ENCODE measurements around the gene SLC35F6. TPM values are rescaled to one million over a fixed set of nuclear protein-coding genes. Genes with fewer than 3 reads are reported as not detected.
A peak's percentile ranks its signal among the peaks of the same experiment; 100 is the strongest.

Gene SLC35F6
- total and polyA plus RNA-seq, 3 experiments from 2014 or later: 6.7 to 12.1 (median 11.5) TPM

DNA sequence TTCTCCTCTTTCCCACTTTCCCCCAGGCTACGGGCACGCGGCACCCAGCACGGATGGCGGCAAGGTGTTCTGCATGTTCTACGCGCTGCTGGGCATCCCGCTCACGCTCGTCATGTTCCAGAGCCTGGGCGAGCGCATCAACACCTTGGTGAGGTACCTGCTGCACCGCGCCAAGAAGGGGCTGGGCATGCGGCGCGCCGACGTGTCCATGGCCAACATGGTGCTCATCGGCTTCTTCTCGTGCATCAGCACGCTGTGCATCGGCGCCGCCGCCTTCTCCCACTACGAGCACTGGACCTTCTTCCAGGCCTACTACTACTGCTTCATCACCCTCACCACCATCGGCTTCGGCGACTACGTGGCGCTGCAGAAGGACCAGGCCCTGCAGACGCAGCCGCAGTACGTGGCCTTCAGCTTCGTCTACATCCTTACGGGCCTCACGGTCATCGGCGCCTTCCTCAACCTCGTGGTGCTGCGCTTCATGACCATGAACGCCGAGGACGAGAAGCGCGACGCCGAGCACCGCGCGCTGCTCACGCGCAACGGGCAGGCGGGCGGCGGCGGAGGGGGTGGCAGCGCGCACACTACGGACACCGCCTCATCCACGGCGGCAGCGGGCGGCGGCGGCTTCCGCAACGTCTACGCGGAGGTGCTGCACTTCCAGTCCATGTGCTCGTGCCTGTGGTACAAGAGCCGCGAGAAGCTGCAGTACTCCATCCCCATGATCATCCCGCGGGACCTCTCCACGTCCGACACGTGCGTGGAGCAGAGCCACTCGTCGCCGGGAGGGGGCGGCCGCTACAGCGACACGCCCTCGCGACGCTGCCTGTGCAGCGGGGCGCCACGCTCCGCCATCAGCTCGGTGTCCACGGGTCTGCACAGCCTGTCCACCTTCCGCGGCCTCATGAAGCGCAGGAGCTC is 36.2 kb upstream of the SLC35F6 start:
- H3K27ac ChIP-seq (ENCODE audit: low read depth, low read length): no peak overlapping the region
- Mint-ChIP-seq H3K4me1 (no peaks in the 10 kb centered on the region), H3K4me3 (no peak overlapping the region), H3K27ac (no peak overlapping the region), H3K27me3 (peaks cover 3 to 28% of the 10 kb centered on the region in 2 donors), H3K36me3 (no peaks in the 10 kb centered on the region), H3K9me3 (no peaks in the 10 kb centered on the region)
- H3K4me1 ChIP-seq (ENCODE audit: insufficient read depth, low read length): no peaks in the 10 kb centered on the region
- POLR2A ChIA-PET: no interaction called here
- H3K9me3 ChIP-seq (ENCODE audit: low read length): no peaks in the 10 kb centered on the region
- no peak overlapping the region for H3K4me3 ChIP-seq (ENCODE audit: low read length)
- CTCF ChIA-PET: no interaction called here
- H3K36me3 ChIP-seq (ENCODE audit: insufficient read depth, low read length): no peaks in the 10 kb centered on the region
- H3K27me3 ChIP-seq (ENCODE audit: insufficient read depth, low read length, poor library complexity, severe bottlenecking): no peaks in the 10 kb centered on the region
- DNase-seq: peak in 1 of 5 donors; percentile 26

DNA sequence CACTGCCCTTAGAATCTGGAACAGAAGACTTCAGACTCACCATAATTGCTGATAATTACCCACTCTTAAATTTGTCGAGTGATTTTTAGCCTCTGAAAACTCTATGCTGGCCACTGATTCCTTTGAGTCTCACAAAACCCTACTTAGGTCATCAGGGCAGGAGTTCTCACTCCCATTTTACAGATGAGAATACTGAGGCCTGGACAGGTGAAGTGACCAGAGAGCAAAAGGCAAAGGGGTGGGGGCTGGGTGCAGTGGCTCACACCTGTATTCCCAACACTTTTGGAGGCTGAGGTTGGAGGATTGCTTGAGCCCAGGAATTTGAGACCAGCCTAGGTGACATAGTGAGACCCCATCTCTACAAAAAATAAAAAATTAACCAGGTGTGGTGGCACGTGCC is 34.8 kb upstream of the SLC35F6 start:
- no peak for DNase-seq
- Histone ChIP-seq H3K36me3 (ENCODE audit: insufficient read depth, low read length) (no peaks in the 10 kb centered on the region), H3K27me3 (ENCODE audit: insufficient read depth, low read length, poor library complexity, severe bottlenecking) (no peaks in the 10 kb centered on the region), H3K9me3 (ENCODE audit: low read length) (no peaks in the 10 kb centered on the region), H3K4me3 (ENCODE audit: low read length) (no peak overlapping the region), H3K4me1 (ENCODE audit: insufficient read depth, low read length) (no peaks in the 10 kb centered on the region), H3K27ac (ENCODE audit: low read depth, low read length) (no peak overlapping the region)
- Mint-ChIP-seq H3K4me1 (no peaks in the 10 kb centered on the region), H3K4me3 (no peak overlapping the region), H3K36me3 (no peaks in the 10 kb centered on the region), H3K27me3 (peaks cover 6 to 36% of the 10 kb centered on the region in 2 donors), H3K27ac (no peak overlapping the region), H3K9me3 (no peaks in the 10 kb centered on the region)
- ChIA-PET POLR2A (no interaction called here), CTCF (no interaction called here)

DNA sequence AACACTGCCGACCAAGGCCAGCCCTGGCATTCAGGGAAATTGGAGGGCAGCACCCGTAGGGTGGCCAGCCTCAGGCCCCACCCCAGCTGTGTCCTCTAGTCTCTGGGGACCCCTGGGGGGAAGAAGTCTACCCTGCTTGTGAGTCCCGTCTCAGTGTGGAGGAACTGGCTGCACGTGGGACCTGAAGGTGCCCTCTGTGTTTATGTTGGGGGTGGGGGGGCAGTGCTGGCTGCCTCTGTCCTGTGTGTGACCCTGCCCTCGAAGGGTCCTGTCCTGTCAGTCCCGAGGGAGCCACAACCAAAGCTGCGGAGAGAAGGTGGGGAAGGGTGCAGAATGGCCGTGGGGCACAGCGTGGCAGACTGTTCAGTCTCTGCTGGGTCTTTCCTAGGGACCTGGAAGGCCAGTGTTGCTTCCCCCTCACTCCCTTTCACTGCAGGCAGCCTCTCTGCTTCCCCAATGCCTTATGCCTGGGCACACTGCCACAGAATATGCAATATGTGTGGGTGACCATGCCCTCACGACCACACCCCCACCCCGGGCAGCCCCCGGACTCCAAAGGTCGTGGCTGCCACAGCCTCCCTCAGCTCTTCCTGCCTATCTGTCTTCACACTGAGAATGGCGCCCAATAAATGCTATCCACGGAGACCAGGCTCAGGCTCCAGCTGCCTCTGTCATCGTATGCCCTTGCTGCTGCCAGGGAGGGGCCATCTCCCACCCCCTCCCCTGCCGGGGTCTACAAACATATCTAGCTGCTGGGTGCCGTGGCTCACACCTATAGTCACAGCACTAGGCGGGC is 33.3 kb upstream of the SLC35F6 start:
- CTCF ChIA-PET: interaction anchor here (1.2 kb wide), 1 partner anchor 11 kb away, joined by 4 read pairs; no protein-coding TSS in a partner anchor
- no peaks in the 10 kb centered on the region for H3K4me1 Mint-ChIP-seq
- DNase-seq: no peak
- Histone ChIP-seq H3K27ac (ENCODE audit: low read depth, low read length) (no peak overlapping the region), H3K4me1 (ENCODE audit: insufficient read depth, low read length) (no peaks in the 10 kb centered on the region), H3K9me3 (ENCODE audit: low read length) (no peaks in the 10 kb centered on the region), H3K36me3 (ENCODE audit: insufficient read depth, low read length) (no peaks in the 10 kb centered on the region), H3K27me3 (ENCODE audit: insufficient read depth, low read length, poor library complexity, severe bottlenecking) (no peaks in the 10 kb centered on the region), H3K4me3 (ENCODE audit: low read length) (no peak overlapping the region)
- H3K9me3 Mint-ChIP-seq: no peaks in the 10 kb centered on the region
- H3K27ac Mint-ChIP-seq: no peak overlapping the region
- no peak overlapping the region for H3K4me3 Mint-ChIP-seq
- peaks cover 6 to 29% of the 10 kb centered on the region in 2 donors for H3K27me3 Mint-ChIP-seq
- no peaks in the 10 kb centered on the region for H3K36me3 Mint-ChIP-seq
- POLR2A ChIA-PET: no interaction called here

DNA sequence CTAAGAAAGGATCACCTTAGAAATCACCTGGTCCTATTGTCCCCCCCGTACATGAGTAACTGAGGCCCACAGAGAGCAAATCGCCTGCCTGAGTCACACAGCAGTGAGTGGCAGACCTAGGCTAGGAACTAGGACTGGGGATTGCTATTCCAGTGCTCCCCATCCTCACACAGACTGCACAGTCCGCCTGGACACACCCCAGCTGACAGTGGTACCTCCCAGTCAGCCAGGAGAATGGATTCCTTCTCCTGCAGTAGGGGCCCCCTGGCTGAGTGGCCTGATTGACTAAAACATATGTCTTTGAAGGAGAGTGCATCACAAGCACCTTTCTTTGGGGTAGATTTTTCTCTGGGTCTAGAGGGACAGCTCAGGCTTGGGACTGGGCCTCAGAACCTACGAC is 32.4 kb upstream of the SLC35F6 start:
- Mint-ChIP-seq H3K4me3 (no peak overlapping the region), H3K27me3 (peaks cover 8 to 29% of the 10 kb centered on the region in 2 donors), H3K27ac (no peak overlapping the region), H3K4me1 (no peaks in the 10 kb centered on the region), H3K9me3 (no peaks in the 10 kb centered on the region), H3K36me3 (no peaks in the 10 kb centered on the region)
- no peak overlapping the region for H3K27ac ChIP-seq (ENCODE audit: low read depth, low read length)
- ChIA-PET POLR2A (no interaction called here), CTCF (interaction anchor here (1.2 kb wide), 1 partner anchor 10 kb away, joined by 4 read pairs; no protein-coding TSS in a partner anchor)
- no peak overlapping the region for H3K4me3 ChIP-seq (ENCODE audit: low read length)
- no peak for DNase-seq
- no peaks in the 10 kb centered on the region for H3K9me3 ChIP-seq (ENCODE audit: low read length)
- H3K4me1 ChIP-seq (ENCODE audit: insufficient read depth, low read length): no peaks in the 10 kb centered on the region
- H3K36me3 ChIP-seq (ENCODE audit: insufficient read depth, low read length): no peaks in the 10 kb centered on the region
- H3K27me3 ChIP-seq (ENCODE audit: insufficient read depth, low read length, poor library complexity, severe bottlenecking): no peaks in the 10 kb centered on the region

DNA sequence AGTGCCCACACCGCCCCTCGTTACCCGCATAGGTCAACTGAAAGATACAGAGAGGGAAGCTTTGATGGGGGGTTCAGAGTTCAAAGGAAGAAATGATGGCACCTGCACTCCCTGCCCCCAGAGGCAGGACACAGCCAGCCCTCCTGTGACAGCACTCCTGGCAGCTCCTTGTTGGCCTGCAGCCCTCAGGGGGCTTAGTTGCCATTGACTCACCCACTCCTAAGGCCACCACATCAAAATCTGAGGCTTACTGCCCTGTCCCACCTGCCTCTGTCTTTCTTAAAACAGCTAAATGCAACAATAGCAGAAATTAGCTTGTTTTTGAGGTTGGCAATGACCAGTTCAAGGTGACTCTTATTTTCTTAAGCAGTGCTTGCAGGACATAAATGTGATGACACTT is 31.6 kb upstream of the SLC35F6 start:
- H3K9me3 Mint-ChIP-seq: no peaks in the 10 kb centered on the region
- Histone ChIP-seq H3K36me3 (ENCODE audit: insufficient read depth, low read length) (no peaks in the 10 kb centered on the region), H3K27me3 (ENCODE audit: insufficient read depth, low read length, poor library complexity, severe bottlenecking) (no peaks in the 10 kb centered on the region), H3K9me3 (ENCODE audit: low read length) (no peaks in the 10 kb centered on the region), H3K4me3 (ENCODE audit: low read length) (no peak overlapping the region), H3K27ac (ENCODE audit: low read depth, low read length) (no peak overlapping the region), H3K4me1 (ENCODE audit: insufficient read depth, low read length) (no peaks in the 10 kb centered on the region)
- no peak overlapping the region for H3K4me3 Mint-ChIP-seq
- no peak for DNase-seq
- POLR2A ChIA-PET: no interaction called here
- H3K27ac Mint-ChIP-seq: no peak overlapping the region
- peaks cover 8 to 28% of the 10 kb centered on the region in 2 donors for H3K27me3 Mint-ChIP-seq
- CTCF ChIA-PET: interaction anchor here (0.6 kb wide), 1 partner anchor 13 kb away, joined by 3 read pairs; no protein-coding TSS in a partner anchor
- no peaks in the 10 kb centered on the region for H3K4me1 Mint-ChIP-seq
- H3K36me3 Mint-ChIP-seq: no peaks in the 10 kb centered on the region

DNA sequence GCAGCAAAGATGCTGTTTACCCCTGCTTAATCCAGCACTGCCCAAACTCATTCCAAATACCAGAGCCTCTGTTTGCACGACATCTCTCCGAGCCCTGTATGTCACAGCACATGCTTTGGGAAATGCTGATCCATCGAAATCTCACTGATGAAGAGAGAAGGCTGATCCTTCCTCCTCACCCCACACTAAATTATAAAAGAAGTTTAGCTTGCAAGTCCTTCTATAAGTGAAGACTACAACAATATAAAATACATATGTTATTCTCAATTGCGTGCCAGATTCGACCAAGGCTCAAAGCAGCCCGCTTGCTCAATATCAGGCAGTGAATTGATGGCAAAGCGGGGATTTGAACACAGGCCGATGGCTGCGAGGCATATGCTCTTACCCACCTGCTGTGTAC is 30.7 kb upstream of the SLC35F6 start:
- Mint-ChIP-seq H3K36me3 (no peaks in the 10 kb centered on the region), H3K27ac (no peak overlapping the region), H3K27me3 (peaks cover 8 to 30% of the 10 kb centered on the region in 2 donors), H3K9me3 (no peaks in the 10 kb centered on the region), H3K4me1 (no peaks in the 10 kb centered on the region), H3K4me3 (no peak overlapping the region)
- POLR2A ChIA-PET: no interaction called here
- Histone ChIP-seq H3K36me3 (ENCODE audit: insufficient read depth, low read length) (no peaks in the 10 kb centered on the region), H3K27ac (ENCODE audit: low read depth, low read length) (no peak overlapping the region), H3K4me1 (ENCODE audit: insufficient read depth, low read length) (no peaks in the 10 kb centered on the region), H3K9me3 (ENCODE audit: low read length) (no peaks in the 10 kb centered on the region), H3K27me3 (ENCODE audit: insufficient read depth, low read length, poor library complexity, severe bottlenecking) (no peaks in the 10 kb centered on the region), H3K4me3 (ENCODE audit: low read length) (no peak overlapping the region)
- CTCF ChIA-PET: interaction anchor here (1.6 kb wide), 1 partner anchor 10 kb away, joined by 5 read pairs; no protein-coding TSS in a partner anchor
- no peak for DNase-seq

DNA sequence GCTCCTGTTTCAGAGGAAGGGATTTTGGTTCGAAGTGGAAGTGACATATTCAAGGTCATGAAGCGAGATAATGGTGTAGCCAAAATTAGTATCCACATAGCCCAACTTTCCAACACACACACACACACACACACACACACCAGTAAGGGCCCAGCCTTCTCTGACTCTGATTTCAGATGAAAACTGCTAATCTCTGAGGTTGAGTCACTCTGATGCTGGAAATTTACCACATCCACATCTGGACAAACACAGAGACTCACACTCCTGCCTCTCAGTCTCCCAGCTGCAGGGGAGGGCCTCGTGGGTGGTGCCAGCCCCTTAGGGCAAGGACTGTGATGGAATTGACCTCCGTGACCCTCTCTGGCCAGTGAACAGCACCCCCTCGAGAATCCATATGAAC is 29.0 kb upstream of the SLC35F6 start:
- ChIA-PET CTCF (no interaction called here), POLR2A (no interaction called here)
- no peak overlapping the region for H3K27ac ChIP-seq (ENCODE audit: low read depth, low read length)
- Mint-ChIP-seq H3K4me1 (no peaks in the 10 kb centered on the region), H3K27me3 (peaks cover 8 to 30% of the 10 kb centered on the region in 2 donors), H3K4me3 (no peak overlapping the region), H3K27ac (peak overlapping the region in 1 of 8 donors; percentile 67), H3K9me3 (no peaks in the 10 kb centered on the region), H3K36me3 (no peaks in the 10 kb centered on the region)
- no peak overlapping the region for H3K4me3 ChIP-seq (ENCODE audit: low read length)
- no peak for DNase-seq
- no peaks in the 10 kb centered on the region for H3K27me3 ChIP-seq (ENCODE audit: insufficient read depth, low read length, poor library complexity, severe bottlenecking)
- no peaks in the 10 kb centered on the region for H3K4me1 ChIP-seq (ENCODE audit: insufficient read depth, low read length)
- H3K36me3 ChIP-seq (ENCODE audit: insufficient read depth, low read length): no peaks in the 10 kb centered on the region
- no peaks in the 10 kb centered on the region for H3K9me3 ChIP-seq (ENCODE audit: low read length)

All from CD8-positive, alpha-beta memory T cell (primary cell).